IMR-90 (cell line): Measurements from ENCODE around the gene DENND1A. TPM values are rescaled to one million over a fixed set of nuclear protein-coding genes. Genes with fewer than 3 reads are reported as not detected.

Experiments used
- ATAC-seq: fragments of 200-7000 bp; cut with Tn5 transposase; 2 replicates; pipeline ENCODE4 v1.9.1; 2020; ENCODE audit warnings: low read depth, mild to moderate bottlenecking, moderate library complexity
- BruUV-seq: library from RNA; stranded (reverse); fragments of 400-500 nt; replicated peaks from 2 replicates; lab custom pipeline; 2021; lab: Mats Ljungman, UMichigan
- CTCF ChIA-PET: fragments of 300-600 bp; formaldehyde crosslinking; extraction: SDS; loops from one replicate; lab custom pipeline; 2021; ENCODE audit warnings: antibody characterized with exemption; lab: Yijun Ruan, JAX
- POLR2A ChIA-PET: fragments of 300-600 bp; sonication (Branson Sonifier 250); formaldehyde crosslinking; loops from one replicate; lab custom pipeline; 2022; ENCODE audit warnings: antibody characterized with exemption; ENCODE audit not compliant: unreplicated experiment; lab: Charles Lee
- DNase-seq: peaks from one replicate; pipeline ENCODE4 v3.0.0; 2013
- H2AFZ ChIP-seq: replicated peaks from 2 replicates; pipeline ENCODE3; 2013; ENCODE audit warnings: low read length, mild to moderate bottlenecking; ENCODE audit not compliant: poor library complexity
- H2AK5ac ChIP-seq: 2 replicates; pipeline ENCODE4 v1.6.1; 2013; ENCODE audit warnings: low read depth, low read length, inconsistent platforms
- H2AK9ac ChIP-seq: replicated peaks from 2 replicates; pipeline ENCODE3; 2013; ENCODE audit warnings: mild to moderate bottlenecking, low read depth, low read length, moderate library complexity; ENCODE audit not compliant: poor library complexity
- H2BK120ac ChIP-seq: 2 replicates; pipeline ENCODE4 v1.6.1; 2013; ENCODE audit warnings: low read depth, low read length, inconsistent platforms
- H2BK15ac ChIP-seq: 3 replicates; pipeline ENCODE4 v1.6.1; 2013; ENCODE audit warnings: low read depth, low read length, inconsistent platforms
- H2BK20ac ChIP-seq: 2 replicates; pipeline ENCODE4 v1.6.1; 2013; ENCODE audit warnings: low read depth, mild to moderate bottlenecking, inconsistent platforms, low read length, moderate library complexity
- H2BK5ac ChIP-seq: 2 replicates; pipeline ENCODE4 v1.6.1; 2013; ENCODE audit warnings: mild to moderate bottlenecking, low read depth, low read length, inconsistent platforms; ENCODE audit not compliant: poor library complexity, severe bottlenecking
- H3K14ac ChIP-seq: replicated peaks from 2 replicates; pipeline ENCODE4 v1.6.1; 2013; ENCODE audit warnings: low read depth, low read length, inconsistent platforms
- H3K18ac ChIP-seq: 2 replicates; pipeline ENCODE4 v1.6.1; 2013; ENCODE audit warnings: low read depth, low read length, control low read depth
- H3K23ac ChIP-seq: 2 replicates; pipeline ENCODE4 v1.6.1; 2013; ENCODE audit warnings: low read depth, low read length, inconsistent platforms
- H3K27ac ChIP-seq: 2 replicates; pipeline ENCODE4 v1.5.1; 2013; ENCODE audit warnings: mild to moderate bottlenecking, control low read depth, low read length; ENCODE audit not compliant: insufficient read depth
- H3K27me3 ChIP-seq: 2 replicates; pipeline ENCODE4 v1.6.1; 2013; ENCODE audit warnings: low read length; ENCODE audit not compliant: control insufficient read depth, insufficient read depth
- H3K36me3 ChIP-seq: 2 replicates; pipeline ENCODE4 v1.6.1; 2013; ENCODE audit warnings: low read length, mixed read lengths; ENCODE audit not compliant: control insufficient read depth, insufficient read depth
- H3K4ac ChIP-seq: 2 replicates; pipeline ENCODE4 v1.6.1; 2013; ENCODE audit warnings: low read depth, low read length, inconsistent platforms
- H3K4me1 ChIP-seq: 2 replicates; pipeline ENCODE4 v1.6.1; 2013; ENCODE audit warnings: low read length, mixed read lengths; ENCODE audit not compliant: control insufficient read depth, insufficient read depth
- H3K4me2 ChIP-seq: 2 replicates; pipeline ENCODE4 v1.6.1; 2013; ENCODE audit warnings: low read depth, mild to moderate bottlenecking, control low read depth, low read length, moderate library complexity
- H3K4me3 ChIP-seq: 2 replicates; pipeline ENCODE4 v1.5.1; 2013; ENCODE audit warnings: low read depth, mild to moderate bottlenecking, control low read depth, low read length, moderate library complexity; ENCODE audit not compliant: insufficient read depth
- H3K56ac ChIP-seq: 2 replicates; pipeline ENCODE4 v1.6.1; 2013; ENCODE audit warnings: low read length, inconsistent platforms; ENCODE audit not compliant: insufficient read depth; ENCODE audit errors: extremely low read depth
- H3K79me1 ChIP-seq, 2 experiments: 2 replicates each; pipeline ENCODE4 v1.6.1; 2013; ENCODE audit warnings: low read length in 2 of 2, inconsistent platforms in 1 of 2, low read depth in 1 of 2
- H3K9ac ChIP-seq: 2 replicates; pipeline ENCODE4 v1.6.1; 2013; ENCODE audit warnings: low read depth, low read length, control low read depth
- H3K9me1 ChIP-seq: 2 replicates; pipeline ENCODE4 v1.6.1; 2013; ENCODE audit warnings: low read length, inconsistent platforms; ENCODE audit not compliant: insufficient read depth
- H3K9me3 ChIP-seq: 2 replicates; pipeline ENCODE4 v1.6.1; 2013; ENCODE audit warnings: low read length; ENCODE audit not compliant: control insufficient read depth, insufficient read depth
- H4K20me1 ChIP-seq: 2 replicates; pipeline ENCODE4 v1.6.1; 2013; ENCODE audit warnings: low read length, inconsistent platforms; ENCODE audit not compliant: insufficient read depth
- H4K5ac ChIP-seq: 2 replicates; pipeline ENCODE4 v1.6.1; 2013; ENCODE audit warnings: mild to moderate bottlenecking, low read depth, low read length, control low read depth
- H4K8ac ChIP-seq, 2 experiments: 2 replicates each; pipeline ENCODE4 v1.6.1; 2013; ENCODE audit warnings: low read depth in 2 of 2, low read length in 2 of 2, control low read depth in 1 of 2, inconsistent platforms in 1 of 2
- H4K91ac ChIP-seq: 2 replicates; pipeline ENCODE4 v1.6.1; 2013; ENCODE audit warnings: low read depth, low read length, inconsistent platforms; ENCODE audit not compliant: insufficient read depth
- RFX5 ChIP-seq: IDR thresholded peaks from 2 replicates; pipeline ENCODE4 v1.8.0; 2012; ENCODE audit warnings: low read depth, mild to moderate bottlenecking, low read length, moderate library complexity
- WGBS, 2 experiments: methylation state at CpG; one replicate each; pipeline versions ENCODE4 v1.1.5 to v1.1.7; 2013; ENCODE audit warnings: missing lambda C conversion rate in 2 of 2; ENCODE audit not compliant: insufficient read length in 1 of 2; ENCODE audit errors: extremely low coverage in 2 of 2; 5-methylcytosine and 5-hydroxymethylcytosine counted together
- dilution Hi-C: fragments of 300-500 bp; cut with HindIII; formaldehyde crosslinking; loops from one replicate; pipeline ENCODE4 v1.14.3; 2018; ENCODE audit warnings: low sequenced_read_pairs; ENCODE audit not compliant: unreplicated experiment
- in situ Hi-C: fragments of 300-500 bp; cut with MboI; formaldehyde crosslinking; loops from 3 replicates; pipeline ENCODE4 v1.14.3; 2019; ENCODE audit warnings: low sequenced_read_pairs, inconsistent platforms, mixed read lengths
- intact Hi-C: fragments of 100-400 bp; cut with micrococcal nuclease; formaldehyde crosslinking; loops from 2 replicates; pipeline ENCODE4 v1.10.0; 2022
- polyA plus RNA-seq, 3 experiments: library from polyadenylated mRNA; depleted of rRNA; stranded (reverse); fragments of >200 nt; gene quantifications; 2 replicates each; pipeline ENCODE4 v1.2.3, GENCODE V29; 2012; ENCODE audit warnings: low replicate concordance in 1 of 3
- total RNA-seq: library from RNA; depleted of rRNA; stranded (reverse); fragments of >200 nt; gene quantifications from 2 replicates; pipeline ENCODE4 v1.2.3, GENCODE V29; 2012

Gene DENND1A
- total and polyA plus RNA-seq, 2 of the 4 experiments (the other 2 are of a cell fraction), result 21.4 to 27.6 TPM

- Histone ChIP-seq H2AK5ac (no peak overlapping the region), H4K91ac (no peak overlapping the region), H2BK120ac (no peak overlapping the region), H4K20me1 (no peaks in the 10 kb centered on the region), H2AK9ac (no peak overlapping the region), H3K18ac (no peak overlapping the region), H3K36me3 (no peaks in the 10 kb centered on the region), H2BK20ac (no peak overlapping the region), H3K4me3 (no peak overlapping the region), H3K9me1 (peaks cover 5% of the 10 kb centered on the region), H2AFZ (no peak overlapping the region), H2BK15ac (no peak overlapping the region), H3K27me3 (no peaks in the 10 kb centered on the region), H3K9me3 (no peaks in the 10 kb centered on the region), H3K4me2 (no peak overlapping the region), H3K79me1 (no peaks in the 10 kb centered on the region), H4K8ac (no peak overlapping the region), H3K9ac (no peak overlapping the region), H3K4me1 (no peaks in the 10 kb centered on the region; the same call in 1 of the 2 replicates), H3K23ac (no peak overlapping the region), H3K27ac (no peak overlapping the region), H3K4ac (no peak overlapping the region), H3K56ac (no peak overlapping the region), H3K14ac (no peak overlapping the region), H2BK5ac (no peak overlapping the region), H4K5ac (no peak overlapping the region)
- ChIA-PET POLR2A (no interaction called here), CTCF (no interaction called here)
- DNase-seq (no peak), ATAC-seq (no peak)
- 95% methylated on average over 8 of the region's 17 CpGs; no CpG with 5 or more reads in 1 of the 2 experiments for WGBS, 2 experiments
- in situ Hi-C loops (loop anchor here (10.0 kb wide), 1 partner anchor 912 kb away; no protein-coding TSS in a partner anchor), intact Hi-C loops (loop anchor here (1.0 to 10.0 kb wide), 3 partner anchors 142 to 638 kb away; no protein-coding TSS in a partner anchor), dilution Hi-C loops (no loop called here)
- BruUV-seq, result no TSS peak
- no peak for TF ChIP-seq RFX5
These were observed 526.9 kb downstream of the DENND1A start for GRCh38 chr9:123402981-123403509.
